H1 (cell line): ENCODE data around the gene RMDN2. TPM values are rescaled to one million over a fixed set of nuclear protein-coding genes. Genes with fewer than 3 reads are reported as not detected.

ENCODE experiments used
- CTCF ChIA-PET: fragments of 300-600 bp; sonication (Branson Sonifier 250); formaldehyde crosslinking; loops from one replicate; lab custom pipeline; 2021; ENCODE audit not compliant: partially characterized antibody; lab: Charles Lee
- POLR2A ChIA-PET: fragments of 300-600 bp; sonication (Branson Sonifier 250); formaldehyde crosslinking; loops from one replicate; lab custom pipeline; 2021; ENCODE audit warnings: inconsistent platforms; ENCODE audit not compliant: partially characterized antibody; lab: Charles Lee
- DNase-seq, 2 experiments: peaks; one replicate each; pipeline versions ENCODE4 v3.0.0 to v3.0.0-alpha.2; 2010 to 2022; ENCODE audit warnings: low spot score in 2 of 2, low read depth in 1 of 2, mixed read lengths in 1 of 2
- FAIRE-seq: peaks from 2 replicates; lab custom pipeline; 2011; peaks lifted over from hg19 to GRCh38; lab: Jason Lieb, UNC
- H2AFZ ChIP-seq: 2 replicates; pipeline ENCODE4 v1.8.1; 2012; ENCODE audit warnings: low read length, inconsistent platforms
- H2AK5ac ChIP-seq: 2 replicates; pipeline ENCODE4 v1.6.1; 2013; ENCODE audit warnings: low read depth, low read length
- H2BK120ac ChIP-seq: replicated peaks from 2 replicates; pipeline ENCODE3; 2013; ENCODE audit warnings: low read depth, low read length, inconsistent platforms
- H2BK12ac ChIP-seq: 2 replicates; pipeline ENCODE4 v1.6.1; 2013; ENCODE audit warnings: low read depth, low read length
- H2BK15ac ChIP-seq: 2 replicates; pipeline ENCODE4 v1.6.1; 2013; ENCODE audit warnings: low read length
- H2BK20ac ChIP-seq: 2 replicates; pipeline ENCODE4 v1.6.1; 2013; ENCODE audit warnings: low read length
- H2BK5ac ChIP-seq: 2 replicates; pipeline ENCODE4 v1.6.1; 2013; ENCODE audit warnings: low read depth, low read length
- H3K14ac ChIP-seq: 2 replicates; pipeline ENCODE4 v1.6.1; 2013; ENCODE audit warnings: inconsistent platforms; ENCODE audit not compliant: insufficient read length
- H3K18ac ChIP-seq: 2 replicates; pipeline ENCODE4 v1.6.1; 2013; ENCODE audit warnings: low read length; ENCODE audit errors: extremely low read depth
- H3K23ac ChIP-seq: 2 replicates; pipeline ENCODE4 v1.6.1; 2013; ENCODE audit warnings: inconsistent platforms; ENCODE audit not compliant: insufficient read length
- H3K23me2 ChIP-seq: 2 replicates; pipeline ENCODE4 v1.6.1; 2013; ENCODE audit warnings: low read depth, low read length
- H3K27ac ChIP-seq: 2 replicates; pipeline ENCODE4 v1.6.1; 2011; ENCODE audit warnings: low read depth, low read length, inconsistent platforms
- H3K27me3 ChIP-seq, 4 experiments: replicated peaks in 1 of 4; 1 replicate in 1 of 4; 2 replicates in 3 of 4; pipeline versions ENCODE4 v1.6.1 to v1.8.1; 2011 to 2013; ENCODE audit warnings: low read length in 3 of 4, mild to moderate bottlenecking in 3 of 4, inconsistent platforms in 2 of 4, mixed read lengths in 2 of 4, moderate library complexity in 1 of 4; ENCODE audit not compliant: control insufficient read depth in 3 of 4, insufficient read depth in 3 of 4; ENCODE audit errors: extremely low read depth in 1 of 4
- H3K36me3 ChIP-seq, 4 experiments: 2 replicates each; pipeline versions ENCODE4 v1.6.1 to v1.8.1; 2011 to 2013; ENCODE audit warnings: mild to moderate bottlenecking in 4 of 4, low read length in 3 of 4, moderate library complexity in 2 of 4, control low read depth in 1 of 4, inconsistent platforms in 1 of 4; ENCODE audit not compliant: insufficient read depth in 4 of 4, control insufficient read depth in 2 of 4
- H3K4ac ChIP-seq: replicated peaks from 2 replicates; pipeline ENCODE3; 2013; ENCODE audit warnings: low read length, low read depth, mixed read lengths, inconsistent platforms; ENCODE audit not compliant: insufficient read length
- H3K4me1 ChIP-seq, 4 experiments: replicated peaks in 1 of 4; 1 replicate in 1 of 4; 2 replicates in 3 of 4; pipeline versions ENCODE4 v1.6.1 to v1.8.1; 2011 to 2013; ENCODE audit warnings: low read length in 3 of 4, inconsistent platforms in 2 of 4, mixed read lengths in 1 of 4; ENCODE audit not compliant: insufficient read depth in 4 of 4, control insufficient read depth in 3 of 4
- H3K4me2 ChIP-seq, 2 experiments: 2 replicates each; pipeline versions ENCODE4 v1.6.1 to v1.8.1; 2011 to 2013; ENCODE audit warnings: low read depth in 2 of 2, low read length in 2 of 2, control low read depth in 1 of 2, inconsistent platforms in 1 of 2, mild to moderate bottlenecking in 1 of 2; ENCODE audit not compliant: insufficient read depth in 1 of 2
- H3K4me3 ChIP-seq, 4 experiments: fragments of 200-600, 300-600 bp in 1 of 4; sonication (generic), shearing (Covaris generic), sonication (Bioruptor Twin) in 1 of 4; 2 replicates each; pipeline versions ENCODE4 v1.5.1 to v1.8.1; 2011 to 2016; ENCODE audit warnings: low read length in 4 of 4, low read depth in 3 of 4, control low read depth in 2 of 4, inconsistent platforms in 2 of 4, mild to moderate bottlenecking in 2 of 4, mixed read lengths in 1 of 4, moderate library complexity in 1 of 4; ENCODE audit not compliant: insufficient read depth in 2 of 4; ENCODE audit errors: extremely low read depth in 1 of 4
- H3K56ac ChIP-seq: replicated peaks from 2 replicates; pipeline ENCODE3; 2013; ENCODE audit warnings: low read depth, mild to moderate bottlenecking, mixed read lengths, low read length, inconsistent platforms; ENCODE audit not compliant: insufficient read length
- H3K79me1 ChIP-seq: 2 replicates; pipeline ENCODE4 v1.6.1; 2013; ENCODE audit warnings: low read depth, low read length, control low read depth
- H3K79me2 ChIP-seq, 2 experiments: 2 replicates each; pipeline versions ENCODE4 v1.6.1 to v1.8.1; 2012 to 2013; ENCODE audit warnings: low read length in 2 of 2, mild to moderate bottlenecking in 2 of 2, inconsistent platforms in 1 of 2; ENCODE audit not compliant: insufficient read depth in 2 of 2, control insufficient read depth in 1 of 2
- H3K9ac ChIP-seq, 4 experiments: replicated peaks in 1 of 4; 1 replicate in 1 of 4; 2 replicates in 3 of 4; pipeline versions ENCODE4 v1.6.1 to v1.8.1; 2011 to 2013; ENCODE audit warnings: low read depth in 3 of 4, low read length in 3 of 4, control low read depth in 2 of 4, mild to moderate bottlenecking in 2 of 4, moderate library complexity in 2 of 4, inconsistent platforms in 1 of 4; ENCODE audit errors: extremely low read depth in 1 of 4
- H3K9me3 ChIP-seq, 2 experiments: 2 replicates each; pipeline versions ENCODE4 v1.6.1 to v1.8.1; 2012 to 2013; ENCODE audit warnings: mild to moderate bottlenecking in 2 of 2, moderate library complexity in 2 of 2, control low read depth in 1 of 2, inconsistent platforms in 1 of 2, low read depth in 1 of 2, low read length in 1 of 2, mixed read lengths in 1 of 2; ENCODE audit not compliant: insufficient read depth in 2 of 2
- H4K20me1 ChIP-seq, 2 experiments: replicated peaks in 1 of 2; 2 replicates each; pipeline versions ENCODE3 to v1.8.1; 2011 to 2013; ENCODE audit warnings: inconsistent platforms in 2 of 2, low read length in 2 of 2, mild to moderate bottlenecking in 1 of 2; ENCODE audit not compliant: insufficient read depth in 2 of 2, control insufficient read depth in 1 of 2
- H4K5ac ChIP-seq: 2 replicates; pipeline ENCODE4 v1.6.1; 2013; ENCODE audit warnings: low read length, low read depth, mixed read lengths, inconsistent platforms; ENCODE audit not compliant: insufficient read length
- H4K8ac ChIP-seq: 2 replicates; pipeline ENCODE4 v1.8.0; 2013; ENCODE audit warnings: mild to moderate bottlenecking, moderate library complexity, low read length, inconsistent platforms; ENCODE audit not compliant: insufficient read depth; ENCODE audit errors: extremely low read depth
- H4K91ac ChIP-seq: replicated peaks from 2 replicates; pipeline ENCODE3; 2013; ENCODE audit warnings: low read length, mixed read lengths, inconsistent platforms; ENCODE audit not compliant: insufficient read length
- MAX ChIP-seq: IDR thresholded peaks from 2 replicates; pipeline ENCODE4 v1.6.1; 2012; ENCODE audit warnings: inconsistent platforms
- NANOG ChIP-seq: IDR thresholded peaks from 2 replicates; pipeline ENCODE4 v1.6.1; 2011; ENCODE audit warnings: low read length, low read depth, mild to moderate bottlenecking, inconsistent platforms; ENCODE audit not compliant: insufficient read depth, poor library complexity, severe bottlenecking
- WGBS, 2 experiments: shearing (Covaris generic) in 1 of 2; methylation state at CpG; one replicate each; pipeline versions ENCODE4 v1.1.6 to v1.1.7; 2013 to 2015; ENCODE audit warnings: low lambda C conversion rate in 2 of 2, mixed read lengths in 2 of 2, inconsistent platforms in 1 of 2, low coverage in 1 of 2, missing lambda C conversion rate in 1 of 2; ENCODE audit not compliant: insufficient replicate concordance in 2 of 2, insufficient coverage in 1 of 2, insufficient read length in 1 of 2; ENCODE audit errors: extremely low coverage in 1 of 2, missing lambda C conversion rate in 1 of 2; 5-methylcytosine and 5-hydroxymethylcytosine counted together
- polyA plus RNA-seq, 7 experiments: library from polyadenylated mRNA; depleted of rRNA in 3 of 7; stranded (reverse) in 5 of 7; unstranded in 2 of 7; fragments of >200 nt in 5 of 7; fragments of 200-250 nt in 2 of 7; gene quantifications; 1 replicate in 5 of 7; 2 replicates in 1 of 7; 4 replicates in 1 of 7; pipeline versions ENCODE4 v1.2.1 to v1.2.3, GENCODE V29; 2011 to 2013; ENCODE audit warnings: missing spikeins in 2 of 7, mixed read lengths in 2 of 7
- total RNA-seq: library from RNA; stranded (reverse); fragmentation: NEBNext Ultra II Directional; extraction: Animal tissue kit (Norgen Biotek cat#: 25700); gene quantifications from 2 replicates; pipeline ENCODE4 v1.2.1, GENCODE V29; 2021

RMDN2 gene
- total and polyA plus RNA-seq, 2 of the 8 experiments (the other 6 are each of a cell fraction or from before 2014, with no cell fraction given): 0.53 to 3.0 TPM

GRCh38 chr2:37914340-37914739, 10.7 kb upstream of the RMDN2 start:
- POLR2A ChIA-PET: no interaction called here
- Histone ChIP-seq H3K27me3 (no peaks in the 10 kb centered on the region), H2BK5ac (no peak overlapping the region), H3K4me3 (no peak overlapping the region), H2BK20ac (no peak overlapping the region), H3K36me3 (no peaks in the 10 kb centered on the region), H3K4me1 (no peaks in the 10 kb centered on the region), H4K91ac (no peak overlapping the region), H2BK12ac (no peak overlapping the region), H4K20me1 (no peaks in the 10 kb centered on the region), H3K4me2 (no peak overlapping the region), H3K18ac (no peak overlapping the region), H3K79me1 (no peaks in the 10 kb centered on the region), H3K27ac (no peak overlapping the region), H3K56ac (no peak overlapping the region), H2AFZ (no peak overlapping the region), H3K79me2 (no peaks in the 10 kb centered on the region), H3K23ac (no peak overlapping the region), H3K4ac (no peak overlapping the region), H3K14ac (no peak overlapping the region), H3K9ac (no peak overlapping the region), H4K8ac (no peak overlapping the region), H2AK5ac (no peak overlapping the region), H2BK120ac (no peak overlapping the region), H4K5ac (no peak overlapping the region), H3K9me3 (no peaks in the 10 kb centered on the region), H2BK15ac (no peak overlapping the region), H3K23me2 (no peaks in the 10 kb centered on the region; the same call in 1 of the 2 replicates)
- TF ChIP-seq NANOG: no peak
- no peak for TF ChIP-seq MAX
- CTCF ChIA-PET: no interaction called here
- no peak for FAIRE-seq
- 88% methylated on average over 5 of the region's 5 CpGs; no CpG with 5 or more reads in 1 of the 2 experiments for WGBS, 2 experiments
- no peak for DNase-seq
